Endothelial cell (in vitro differentiated cells): ENCODE results near the gene HEXD. TPM values are rescaled to one million over a fixed set of nuclear protein-coding genes. Genes with fewer than 3 reads are reported as not detected.
A peak's percentile ranks its signal among the peaks of the same experiment; 100 is the strongest.
"Not testable (repeated sequence)": the region's sequence is repeated elsewhere in the genome, so short reads cannot be mapped to it uniquely, and the experiment has no call there.

Experiments used
- DNase-seq: peaks from one replicate; pipeline ENCODE4 v3.0.0; 2021; ENCODE audit warnings: low spot score
- H3K27ac Mint-ChIP-seq: one replicate; pipeline ENCODE4 v1.8.0; 2021; ENCODE audit warnings: mixed read lengths, inconsistent platforms; ENCODE audit not compliant: unreplicated experiment
- H3K27me3 Mint-ChIP-seq: one replicate; pipeline ENCODE4 v1.8.0; 2021; ENCODE audit warnings: mild to moderate bottlenecking, moderate library complexity, mixed read lengths, inconsistent platforms; ENCODE audit not compliant: unreplicated experiment
- H3K36me3 Mint-ChIP-seq: one replicate; pipeline ENCODE4 v1.8.0; 2021; ENCODE audit warnings: mild to moderate bottlenecking, low read depth, mixed read lengths, inconsistent platforms; ENCODE audit not compliant: unreplicated experiment
- H3K4me1 Mint-ChIP-seq: one replicate; pipeline ENCODE4 v1.8.0; 2021; ENCODE audit warnings: mild to moderate bottlenecking, mixed read lengths, inconsistent platforms; ENCODE audit not compliant: unreplicated experiment
- H3K4me3 Mint-ChIP-seq: one replicate; pipeline ENCODE4 v1.8.0; 2021; ENCODE audit warnings: mild to moderate bottlenecking, mixed read lengths, inconsistent platforms; ENCODE audit not compliant: unreplicated experiment
- H3K9me3 Mint-ChIP-seq: one replicate; pipeline ENCODE4 v1.8.0; 2021; ENCODE audit warnings: mixed read lengths, inconsistent platforms; ENCODE audit not compliant: unreplicated experiment
- CTCF ChIP-seq: fragments of 200-600 bp; sonication (generic); IDR thresholded peaks from one replicate; pipeline ENCODE4 v1.5.0; 2021; ENCODE audit warnings: antibody characterized with exemption; ENCODE audit not compliant: unreplicated experiment
- total RNA-seq: library from RNA; stranded (reverse); fragmentation: NEBNext Ultra II Directional; extraction: Animal tissue kit (Norgen Biotek cat#: 25700); gene quantifications from one replicate; pipeline ENCODE4 v1.2.1, GENCODE V29; 2021; ENCODE audit not compliant: unreplicated experiment

HEXD gene
- total RNA-seq, 1 donor from 2014 or later, result 22.0 TPM

GRCh38 chr17:82452162-82452561 lies 34.0 kb downstream of the HEXD start:
- Mint-ChIP-seq H3K27me3 (peaks cover 9% of the 10 kb centered on the region), H3K4me1 (peaks cover 22% of the 10 kb centered on the region), H3K27ac (no peak overlapping the region), H3K9me3 (no peaks in the 10 kb centered on the region), H3K4me3 (peak overlapping the region; percentile 42), H3K36me3 (peaks cover 5% of the 10 kb centered on the region)
- TF ChIP-seq CTCF, result no peak
- no peak for DNase-seq

- Mint-ChIP-seq H3K36me3 (peaks cover 10% of the 10 kb centered on the region), H3K4me1 (peaks cover 29% of the 10 kb centered on the region), H3K27me3 (peaks cover 11% of the 10 kb centered on the region)
- H3K9me3 Mint-ChIP-seq, H3K27ac Mint-ChIP-seq, DNase-seq, H3K4me3 Mint-ChIP-seq: not testable (repeated sequence)
Observed at GRCh38 chr17:82453151-82453550, 35.0 kb downstream of the HEXD start.

DNA sequence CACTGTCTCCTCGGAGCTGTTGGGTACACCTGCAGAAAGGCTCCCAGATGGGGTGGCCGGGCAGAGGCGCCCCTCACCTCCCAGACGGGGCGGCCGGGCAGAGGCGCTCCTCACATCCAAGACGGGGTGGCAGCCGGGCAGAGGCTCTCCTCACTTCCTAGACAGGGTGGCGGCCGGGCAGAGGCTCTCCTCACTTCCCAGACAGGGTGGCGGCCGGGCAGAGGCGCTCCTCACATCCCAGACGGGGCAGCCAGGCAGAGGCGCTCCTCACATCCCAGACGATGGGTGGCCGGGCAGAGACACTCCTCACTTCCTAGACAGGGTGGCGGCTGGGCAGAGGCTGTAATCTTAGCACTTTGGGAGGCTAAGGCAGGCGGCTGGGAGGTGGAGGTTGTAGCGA lies 35.6 kb downstream of the HEXD start:
- Mint-ChIP-seq H3K36me3 (peaks cover 10% of the 10 kb centered on the region), H3K4me1 (peaks cover 29% of the 10 kb centered on the region), H3K27me3 (peaks cover 11% of the 10 kb centered on the region)
- H3K4me3 Mint-ChIP-seq, DNase-seq, H3K9me3 Mint-ChIP-seq, H3K27ac Mint-ChIP-seq: not testable (repeated sequence)

DNA sequence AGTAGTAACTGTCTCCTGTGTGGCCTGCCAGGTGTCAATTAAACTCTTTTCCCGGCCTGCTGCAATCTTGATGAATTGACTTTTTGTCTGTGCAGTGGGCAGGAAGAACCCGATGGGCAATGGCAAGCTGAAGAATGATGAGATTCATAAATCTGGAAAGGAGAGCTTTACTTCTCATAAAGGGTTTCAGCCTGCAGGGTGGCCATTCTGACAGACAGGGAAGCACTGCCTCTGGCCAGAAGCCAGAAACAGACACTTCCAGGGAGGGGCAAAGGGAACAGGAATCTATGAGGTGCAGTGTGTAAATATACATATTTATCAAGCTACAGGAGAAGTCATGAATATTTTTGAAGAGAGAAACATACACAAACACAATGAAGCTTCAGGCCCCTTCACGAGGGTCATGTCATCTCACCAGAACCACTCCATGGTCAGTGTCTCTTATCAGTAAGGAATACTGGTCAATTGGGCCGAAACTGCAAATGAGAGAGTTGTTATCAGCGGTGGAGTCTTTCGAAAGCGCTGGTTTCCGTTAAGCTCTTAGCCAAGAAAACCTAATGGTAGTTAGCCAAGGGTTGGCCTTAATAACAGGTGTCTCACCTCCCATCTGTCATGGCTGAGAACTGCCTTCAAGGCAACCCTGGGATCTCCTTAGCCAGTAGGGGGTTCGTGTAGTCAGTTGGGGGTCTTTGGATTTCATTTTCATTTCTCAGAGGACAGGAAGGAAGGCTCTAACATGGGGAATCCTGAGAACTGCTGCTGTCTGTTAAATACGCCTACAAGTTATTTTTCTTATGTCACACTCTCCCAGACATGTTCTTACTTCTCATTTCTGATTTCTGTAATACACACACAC lies 39.2 kb downstream of the HEXD start:
- peak overlapping the region; percentile 74 for H3K27ac Mint-ChIP-seq
- DNase-seq, result no peak
- H3K4me1 Mint-ChIP-seq, result peaks cover 18% of the 10 kb centered on the region
- H3K36me3 Mint-ChIP-seq, result peaks cover 20% of the 10 kb centered on the region
- H3K9me3 Mint-ChIP-seq, result no peaks in the 10 kb centered on the region
- H3K27me3 Mint-ChIP-seq, result peaks cover 11% of the 10 kb centered on the region
- TF ChIP-seq CTCF, result no peak
- H3K4me3 Mint-ChIP-seq, result peak overlapping the region; percentile 92

- Mint-ChIP-seq H3K9me3 (no peaks in the 10 kb centered on the region), H3K27ac (peak overlapping the region; percentile 74), H3K4me3 (peak overlapping the region; percentile 92), H3K4me1 (peaks cover 18% of the 10 kb centered on the region), H3K27me3 (peaks cover 14% of the 10 kb centered on the region), H3K36me3 (peaks cover 23% of the 10 kb centered on the region)
- no peak for DNase-seq
- no peak for TF ChIP-seq CTCF
Observed at GRCh38 chr17:82457929-82458178, 39.7 kb downstream of the HEXD start.

DNA sequence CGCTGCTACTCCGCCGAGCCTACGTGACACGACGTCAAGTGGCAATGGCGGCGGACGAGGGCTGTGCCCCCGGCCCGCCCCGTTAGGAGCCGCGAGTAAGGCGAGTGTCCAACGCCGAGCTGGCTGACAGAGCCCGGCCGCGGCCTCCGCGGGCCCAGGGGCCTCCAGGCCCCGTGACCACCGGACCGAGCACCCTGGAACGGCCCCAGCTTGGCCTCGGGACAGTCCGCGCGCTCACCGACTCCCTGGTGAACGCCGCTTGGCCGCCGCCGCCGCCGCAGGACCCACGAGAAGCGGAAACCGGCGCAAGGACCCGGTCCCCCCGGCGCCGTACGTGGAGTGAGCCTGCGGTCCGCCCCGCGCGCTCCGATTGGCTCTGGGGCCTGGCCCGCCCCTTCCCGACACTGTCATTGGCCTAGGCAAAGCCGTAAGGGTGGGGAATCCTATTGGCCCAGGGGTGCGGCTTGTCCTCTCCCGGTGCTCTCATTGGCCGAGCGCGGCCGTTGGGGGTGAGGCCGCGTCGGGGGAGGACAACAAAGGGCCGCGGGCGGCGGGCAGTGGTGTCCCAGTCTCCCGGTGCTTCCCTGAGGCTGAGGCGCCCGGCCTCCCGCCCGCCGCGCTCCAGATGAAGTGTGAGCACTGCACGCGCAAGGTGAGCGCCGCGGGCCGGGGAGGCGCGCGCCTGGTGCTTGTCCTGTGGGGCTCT lies 40.2 kb downstream of the HEXD start, which contains the start of gene NARF:
Gene NARF (plus strand): TSS at position 563 of the 706 bp plus-strand sequence. CDS start 63 bp downstream, at position 626.
- TF ChIP-seq CTCF, result no peak
- peak; percentile 96 for DNase-seq
- Mint-ChIP-seq H3K4me3 (peak within 1 kb of the TSS; percentile 98), H3K27ac (peak within 1 kb of the TSS; percentile 94), H3K9me3 (no peaks in the 10 kb centered on the region), H3K4me1 (peaks cover 20% of the 10 kb centered on the region), H3K27me3 (peaks cover 14% of the 10 kb centered on the region), H3K36me3 (peaks cover 26% of the 10 kb centered on the region)
